Measurements from ENCODE around the gene ZNF559.
"Not testable (repeated sequence)": the region's sequence is repeated elsewhere in the genome, so short reads cannot be mapped to it uniquely, and the experiment has no call there.

ZNF559 gene

GRCh38 chr19:9323919-9324583, at the start of gene ZNF559:
ZNF559 (plus strand) TSS chr19:9324179; CDS start chr19:9338550, 14,371 bp downstream.
- peak; percentile 94 to 96 for DNase-seq

- DNase-seq = peak; percentile 3 to 4
These were observed 40.5 kb upstream of the ZNF559 start for GRCh38 chr19:9283485-9283884.

GRCh38 chr19:9289231-9289884, 34.6 kb upstream of the ZNF559 start:
- DNase-seq = no peak

DNA sequence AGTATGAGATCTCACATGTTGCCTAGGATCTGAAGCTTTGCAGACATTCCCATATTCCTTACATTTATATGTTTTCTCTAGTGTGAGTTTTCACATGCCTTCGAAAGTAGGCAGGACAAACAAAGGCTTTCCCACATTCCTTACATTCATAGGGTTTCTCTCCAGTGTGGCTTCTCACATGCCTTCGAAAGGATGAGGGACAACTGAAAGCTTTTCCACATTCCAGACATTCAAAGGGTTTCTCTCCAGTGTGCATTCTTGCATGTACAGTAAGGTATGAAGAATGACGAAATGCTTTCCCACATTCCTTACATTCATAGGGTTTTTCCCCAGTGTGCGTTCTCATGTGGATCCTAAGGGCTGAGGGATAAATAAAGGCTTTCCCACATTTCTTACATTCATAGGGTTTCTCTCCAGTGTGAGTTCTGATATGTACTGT, 28.5 kb upstream of the ZNF559 start:
- DNase-seq = no peak

DNA sequence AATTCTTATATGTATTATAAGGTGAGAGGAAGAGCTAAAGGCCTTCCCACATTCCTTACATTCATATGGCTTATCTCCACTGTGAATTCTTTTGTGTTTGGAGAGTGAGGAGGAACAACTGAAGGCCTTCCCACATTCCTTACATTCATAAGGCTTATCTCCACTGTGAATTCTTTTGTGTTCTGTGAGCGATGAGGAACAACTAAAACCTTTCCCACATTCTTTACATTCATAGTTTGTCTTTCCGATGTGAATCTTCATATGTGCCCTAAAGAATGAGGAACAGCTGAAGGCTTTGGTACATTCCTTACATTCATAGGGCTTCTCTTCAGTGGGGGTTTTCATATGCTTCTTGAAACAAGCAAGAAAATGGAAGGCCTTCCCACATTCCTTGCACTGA, 27.6 kb upstream of the ZNF559 start:
- DNase-seq = no peak

GRCh38 chr19:9306443-9306842, 17.5 kb upstream of the ZNF559 start:
- DNase-seq = no peak

DNA sequence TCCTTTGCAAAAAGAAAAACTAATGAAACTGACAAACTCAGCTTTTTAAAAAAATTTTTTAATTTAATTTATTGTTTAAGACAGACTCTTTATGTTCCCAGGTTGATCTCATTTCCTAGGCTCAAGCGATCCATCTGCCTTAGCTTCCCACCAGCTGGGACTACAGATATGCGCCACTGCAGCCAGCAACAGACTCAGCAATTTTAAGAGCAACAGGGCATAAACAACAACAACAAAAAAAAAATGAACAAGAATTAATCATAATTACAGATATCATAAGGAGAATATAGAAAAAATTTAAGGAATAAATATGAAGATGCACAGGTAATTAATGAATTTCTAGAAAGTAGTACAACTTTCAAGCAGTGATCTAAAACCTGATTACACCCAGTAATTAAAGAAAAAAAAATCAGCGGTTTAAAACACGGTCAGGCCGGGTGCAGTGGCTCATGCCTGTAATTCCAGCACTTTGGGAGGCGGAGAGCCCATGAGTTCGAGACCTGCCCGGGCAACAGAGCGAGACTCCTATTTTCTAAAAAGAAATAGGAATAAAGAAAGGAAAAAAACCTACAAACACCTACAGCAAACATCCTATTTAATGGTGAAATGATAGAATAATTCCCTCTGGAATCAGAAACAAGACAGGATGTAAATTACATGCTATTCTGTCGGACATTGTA, 15.7 kb upstream of the ZNF559 start:
- no peak for DNase-seq

GRCh38 chr19:9309139-9309973, 14.6 kb upstream of the ZNF559 start, which contains the start of gene ZNF699:
ZNF699 (minus strand) TSS chr19:9309838; CDS start chr19:9305119, 4,719 bp downstream.
- DNase-seq = peak; percentile 99

GRCh38 chr19:9309974-9310446, 14.0 kb upstream of the ZNF559 start:
- DNase-seq = peak; percentile 93 to 94

GRCh38 chr19:9313756-9314155, 10.2 kb upstream of the ZNF559 start:
- no peak for DNase-seq

DNA sequence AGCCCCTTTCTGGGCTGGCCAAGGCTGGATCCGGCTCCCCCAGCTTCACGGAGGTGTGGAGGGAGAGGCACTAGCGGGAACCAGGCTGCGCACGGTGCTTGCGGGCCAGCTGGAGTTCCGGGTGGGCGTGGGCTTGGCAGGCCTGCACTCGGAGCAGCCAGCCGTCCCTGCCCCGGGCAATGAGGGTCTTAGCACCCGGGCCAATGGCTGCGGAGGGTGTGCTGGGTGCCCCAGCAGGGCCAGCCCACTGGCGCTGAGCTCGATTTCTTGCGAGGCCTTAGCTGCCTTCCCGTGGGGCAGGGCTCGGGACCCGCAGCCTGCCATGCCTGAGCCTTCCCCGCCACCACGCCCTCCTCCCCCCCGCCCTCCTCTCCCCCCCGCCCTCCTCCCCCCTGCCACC, 2.6 kb upstream of the ZNF559 start:
- no peak for DNase-seq

- DNase-seq = not testable (repeated sequence)
These were observed 2.2 kb upstream of the ZNF559 start for GRCh38 chr19:9321756-9322155.

GRCh38 chr19:9322201-9322600, 1.8 kb upstream of the ZNF559 start:
- DNase-seq = not testable (repeated sequence)

GRCh38 chr19:9323557-9323918, 441 bp upstream of the ZNF559 start:
- DNase-seq = peak; percentile 41 to 54

- DNase-seq = peak in 1 of 2 experiments; percentile 5
These were observed 594 bp downstream of the ZNF559 start for GRCh38 chr19:9324584-9324962.

DNA sequence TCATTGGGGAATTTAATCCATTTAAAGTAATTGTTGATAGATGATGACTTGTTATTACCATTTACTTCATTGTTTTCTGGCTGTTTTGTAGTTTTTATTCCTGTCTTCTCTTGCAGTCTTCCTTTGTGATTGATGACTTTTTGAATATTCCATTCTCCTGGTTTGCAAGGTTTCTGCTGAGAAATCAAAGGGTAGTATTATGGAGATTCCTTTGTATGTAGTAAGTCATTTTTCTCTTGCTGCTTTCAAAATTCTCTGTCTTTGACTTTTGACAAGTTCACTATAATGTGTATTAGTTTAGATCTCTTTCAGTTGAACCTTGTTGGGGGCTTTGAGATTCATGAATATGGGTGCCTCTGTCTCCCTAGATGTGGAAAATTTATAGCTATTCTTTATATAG, 6.0 kb downstream of the ZNF559 start:
- no peak for DNase-seq

DNA sequence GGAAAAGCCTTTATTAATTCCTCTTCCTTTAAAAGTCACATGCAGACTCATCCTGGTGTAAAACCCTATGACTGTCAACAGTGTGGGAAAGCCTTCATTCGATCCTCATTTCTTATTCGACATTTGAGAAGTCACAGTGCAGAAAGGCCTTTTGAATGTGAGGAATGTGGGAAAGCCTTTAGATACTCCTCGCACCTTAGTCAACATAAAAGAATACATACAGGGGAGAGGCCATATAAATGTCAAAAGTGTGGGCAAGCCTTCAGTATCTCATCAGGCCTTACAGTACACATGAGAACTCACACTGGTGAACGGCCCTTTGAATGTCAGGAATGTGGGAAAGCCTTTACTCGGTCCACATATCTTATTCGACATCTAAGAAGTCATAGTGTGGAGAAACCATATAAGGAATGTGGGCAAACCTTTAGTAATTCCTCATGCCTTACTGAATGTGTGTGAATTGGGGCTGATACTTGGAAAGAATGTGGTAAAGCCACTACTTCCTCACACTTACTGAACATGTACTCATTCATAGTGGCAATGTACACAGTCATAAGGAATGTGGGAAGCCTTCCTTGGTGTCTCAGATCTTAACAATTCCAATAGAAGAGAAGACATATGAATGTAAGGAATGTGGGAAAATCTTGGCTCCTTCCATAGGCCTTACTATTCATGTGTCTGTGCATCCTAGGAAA, 18.8 kb downstream of the ZNF559 start:
- DNase-seq = no peak

GRCh38 chr19:9345005-9345404, 21.0 kb downstream of the ZNF559 start:
- no peak for DNase-seq

DNA sequence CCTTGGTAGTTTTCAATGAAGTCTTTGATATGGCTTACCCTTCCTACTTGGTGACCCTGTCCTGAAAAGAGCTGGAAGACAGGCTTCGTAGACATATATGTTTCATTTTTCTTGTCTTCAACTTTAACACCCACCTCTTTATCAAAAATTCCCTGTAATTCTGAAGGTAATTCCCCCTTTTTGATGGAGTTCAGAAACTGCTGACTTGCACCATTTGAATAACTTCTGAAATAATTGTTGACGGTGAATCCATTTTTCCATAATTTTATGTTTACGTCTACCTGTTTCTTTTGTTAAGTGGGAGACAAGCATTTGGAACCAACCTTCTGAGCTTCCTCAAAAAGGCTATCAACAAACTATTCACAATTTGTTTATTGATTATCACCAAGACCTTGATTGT, 24.3 kb downstream of the ZNF559 start:
- DNase-seq = no peak

DNA sequence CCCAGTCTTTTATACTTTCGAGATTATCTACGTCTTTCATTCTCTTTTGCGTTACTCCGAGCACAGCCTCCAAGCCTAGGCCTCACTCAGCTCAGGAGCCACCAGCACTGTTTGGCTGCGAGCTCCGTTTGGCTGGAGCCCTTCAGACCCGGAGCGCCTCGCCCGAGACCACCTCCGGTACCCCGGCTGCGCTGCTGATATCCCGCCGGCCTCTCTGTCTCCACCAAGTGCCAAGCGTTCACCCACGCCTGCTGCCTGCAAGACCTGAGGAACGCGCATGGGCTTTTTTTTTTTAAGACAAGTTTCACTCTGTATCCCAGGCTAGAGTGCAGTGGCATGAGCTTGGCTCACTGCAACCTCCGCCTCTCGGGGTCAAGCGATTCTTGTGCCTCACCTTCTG, 24.7 kb downstream of the ZNF559 start:
- DNase-seq = no peak

- DNase-seq = no peak
These were observed 28.5 kb downstream of the ZNF559 start for GRCh38 chr19:9352505-9352904.

DNA sequence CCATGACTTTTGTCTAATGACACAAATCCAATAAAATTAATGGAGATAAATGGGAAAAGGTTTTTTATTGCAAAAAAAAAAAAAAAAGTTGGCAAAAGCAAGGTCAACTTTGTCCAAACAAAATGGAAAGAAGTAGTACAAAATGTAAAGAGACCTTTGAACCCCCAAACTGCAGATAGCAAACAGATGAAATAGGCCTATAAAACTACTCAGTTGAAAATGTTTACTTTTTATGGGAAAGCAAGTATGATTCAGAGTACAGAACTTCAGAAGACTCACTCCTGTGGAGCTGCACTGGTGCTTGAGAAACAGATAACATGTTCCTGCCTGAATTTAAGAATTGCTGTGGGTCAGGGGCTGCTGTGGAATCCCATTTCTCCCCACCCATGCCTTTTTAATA, 29.0 kb downstream of the ZNF559 start:
- DNase-seq = no peak
